Erythroblast (primary cell): ENCODE measurements around the gene OBSCN.

ENCODE experiments used
- GATA1 ChIP-seq: IDR thresholded peaks from 2 replicates; pipeline ENCODE4 v1.6.1; 2011; ENCODE audit warnings: low read depth, mild to moderate bottlenecking, control low read depth, low read length, moderate library complexity
- POLR2A ChIP-seq: IDR thresholded peaks from 2 replicates; pipeline ENCODE4 v1.6.1; 2011; ENCODE audit warnings: mild to moderate bottlenecking, low read length

DNA sequence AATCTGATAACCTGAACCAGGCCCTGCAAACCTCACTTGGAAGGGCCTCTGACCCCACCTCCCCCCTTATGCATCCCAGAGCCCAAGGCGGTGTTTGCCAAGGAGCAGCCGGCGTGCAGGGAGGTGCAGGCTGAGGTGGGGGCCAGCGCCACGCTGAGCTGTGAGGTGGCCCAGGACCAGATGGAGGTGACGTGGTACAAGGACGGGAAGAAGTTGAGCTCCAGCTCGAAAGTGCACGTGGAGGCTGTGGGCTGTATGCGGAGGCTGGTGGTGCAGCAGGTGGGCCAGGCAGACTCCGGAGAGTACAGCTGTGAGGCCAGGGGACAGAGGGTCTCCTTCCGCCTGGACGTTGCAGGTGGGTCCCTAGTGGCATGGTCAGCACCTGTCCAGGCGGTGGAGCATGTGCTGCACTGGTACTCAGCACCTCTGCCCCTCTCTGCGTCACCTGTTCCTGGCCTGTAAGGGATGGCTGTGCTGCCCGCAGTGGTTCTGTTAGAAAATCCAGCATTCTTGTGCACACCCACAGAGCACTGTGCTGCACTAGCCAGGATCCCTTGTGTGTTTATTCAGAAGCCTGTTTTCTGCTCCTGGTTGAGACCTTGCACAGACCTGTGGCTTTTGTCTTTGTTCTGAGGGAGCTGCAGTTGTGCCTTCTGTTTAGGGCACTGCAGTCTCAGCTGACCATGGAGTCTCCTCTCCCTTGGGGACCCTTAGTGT lies 11.6 kb downstream of the OBSCN start:
- TF ChIP-seq POLR2A, result no peak
- no peak for TF ChIP-seq GATA1
